ENCODE results near the gene ABCB11. TPM values are rescaled to one million over a fixed set of nuclear protein-coding genes. Genes with fewer than 3 reads are reported as not detected.

The ABCB11 gene
- total and polyA plus RNA-seq, 4 experiments from 2014 or later: not detected

DNA sequence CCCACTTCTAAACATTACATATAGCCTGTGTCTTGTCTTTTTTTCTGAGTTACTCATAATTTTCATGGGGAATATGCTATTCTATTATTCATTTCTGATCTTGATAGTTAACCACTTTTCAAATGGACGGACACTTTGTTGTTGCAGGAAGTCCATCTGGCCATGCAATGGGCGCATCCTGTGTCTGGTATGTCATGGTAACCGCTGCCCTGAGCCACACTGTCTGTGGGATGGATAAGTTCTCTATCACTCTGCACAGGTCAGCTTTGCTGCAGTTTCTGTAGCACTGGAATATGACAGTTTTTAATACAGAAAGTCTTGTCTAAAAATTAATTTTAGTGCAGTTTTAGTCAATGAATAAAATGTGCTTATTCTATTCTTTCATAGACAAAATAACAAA is 126.8 kb downstream of the ABCB11 start:
- H3K27ac ChIP-seq (ENCODE audit: low read depth, low read length): no peak overlapping the region
- no peaks in the 10 kb centered on the region for H3K9me3 ChIP-seq (ENCODE audit: control insufficient read depth in 1 of 2, low read length in 2 of 2)
- POLR2A ChIA-PET (ENCODE audit: partially characterized antibody): no interaction called here
- H3K4me3 ChIP-seq (ENCODE audit: low read length in 2 of 2): no peak overlapping the region
- CTCF ChIA-PET (ENCODE audit: partially characterized antibody): no interaction called here
- H3K4me1 ChIP-seq (ENCODE audit: insufficient read depth, low read length): no peaks in the 10 kb centered on the region
- no peak overlapping the region for H3K27ac Mint-ChIP-seq
- H3K4me3 Mint-ChIP-seq: no peak overlapping the region
- DNase-seq: no peak
- H3K4me1 Mint-ChIP-seq: no peaks in the 10 kb centered on the region
- H3K27me3 Mint-ChIP-seq: peaks cover 11 to 23% of the 10 kb centered on the region in 2 donors
- intact Hi-C loops (cut with micrococcal nuclease): no loop called here
- no peaks in the 10 kb centered on the region for H3K27me3 ChIP-seq (ENCODE audit: insufficient read depth, low read length)
- no peaks in the 10 kb centered on the region for H3K36me3 Mint-ChIP-seq
- no peaks in the 10 kb centered on the region for H3K36me3 ChIP-seq (ENCODE audit: insufficient read depth, low read length)
- no peaks in the 10 kb centered on the region for H3K9me3 Mint-ChIP-seq

DNA sequence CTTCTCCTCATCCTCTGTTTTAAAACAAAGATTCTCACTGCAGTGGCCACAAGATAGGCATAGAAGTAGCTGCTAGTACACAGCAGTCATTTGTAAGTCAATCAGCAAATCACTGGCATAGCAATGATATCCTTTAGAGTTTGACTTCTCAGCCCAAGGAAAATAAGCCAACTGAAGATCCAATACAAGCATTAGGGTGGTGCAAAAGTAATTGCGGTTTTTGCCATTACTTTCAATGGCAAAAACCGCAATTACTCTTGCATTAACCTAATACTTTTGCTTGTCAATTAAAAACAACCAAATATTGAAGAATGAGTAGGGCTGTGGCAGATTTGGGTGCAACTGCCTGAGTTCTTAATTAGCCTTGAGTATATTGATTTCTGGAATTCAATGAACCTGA is 127.2 kb downstream of the ABCB11 start:
- Mint-ChIP-seq H3K4me3 (no peak overlapping the region), H3K4me1 (no peaks in the 10 kb centered on the region), H3K36me3 (no peaks in the 10 kb centered on the region), H3K27ac (no peak overlapping the region), H3K9me3 (no peaks in the 10 kb centered on the region), H3K27me3 (peaks cover 11 to 23% of the 10 kb centered on the region in 2 donors)
- intact Hi-C loops (cut with micrococcal nuclease): no loop called here
- Histone ChIP-seq H3K27ac (ENCODE audit: low read depth, low read length) (no peak overlapping the region), H3K4me1 (ENCODE audit: insufficient read depth, low read length) (no peaks in the 10 kb centered on the region), H3K27me3 (ENCODE audit: insufficient read depth, low read length) (no peaks in the 10 kb centered on the region), H3K9me3 (ENCODE audit: control insufficient read depth in 1 of 2, low read length in 2 of 2) (no peaks in the 10 kb centered on the region), H3K36me3 (ENCODE audit: insufficient read depth, low read length) (no peaks in the 10 kb centered on the region), H3K4me3 (ENCODE audit: low read length in 2 of 2) (no peak overlapping the region)
- CTCF ChIA-PET (ENCODE audit: partially characterized antibody): no interaction called here
- DNase-seq: no peak
- POLR2A ChIA-PET (ENCODE audit: partially characterized antibody): no interaction called here

DNA sequence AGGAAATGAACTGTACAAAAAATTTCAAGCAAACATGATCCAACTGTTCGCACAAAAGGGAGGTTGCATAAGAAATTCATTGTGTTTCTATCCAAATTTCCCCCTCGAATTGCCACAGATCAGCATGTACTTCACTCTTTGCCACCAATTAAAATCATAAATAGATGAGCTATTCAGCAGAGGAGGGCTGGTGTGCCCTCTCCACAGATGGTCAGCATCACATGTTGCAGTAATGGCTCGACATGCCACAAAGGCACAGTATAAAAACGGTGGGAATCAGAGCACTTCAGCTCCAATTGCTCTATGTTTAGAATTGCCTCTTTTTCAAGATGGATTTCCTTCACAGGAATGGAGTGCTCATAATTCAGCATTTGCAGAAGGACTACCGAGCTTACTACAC is 130.1 kb downstream of the ABCB11 start, which contains the start of gene G6PC2:
Gene G6PC2 (plus strand): TSS at position 289 of the 400 bp plus-strand sequence. CDS start 41 bp downstream, at position 330.
- H3K4me3 Mint-ChIP-seq: no peak within 1 kb of the TSS
- no peaks in the 10 kb centered on the region for H3K36me3 ChIP-seq (ENCODE audit: insufficient read depth, low read length)
- no peaks in the 10 kb centered on the region for H3K9me3 Mint-ChIP-seq
- intact Hi-C loops (cut with micrococcal nuclease): no loop called here
- H3K27ac Mint-ChIP-seq: no peak within 1 kb of the TSS
- H3K4me3 ChIP-seq (ENCODE audit: low read length in 2 of 2): no peak within 1 kb of the TSS
- DNase-seq: no peak
- H3K27me3 Mint-ChIP-seq: peaks cover 8 to 17% of the 10 kb centered on the region in 2 donors
- no peaks in the 10 kb centered on the region for H3K4me1 ChIP-seq (ENCODE audit: insufficient read depth, low read length)
- CTCF ChIA-PET (ENCODE audit: partially characterized antibody): no interaction called here
- H3K36me3 Mint-ChIP-seq: no peaks in the 10 kb centered on the region
- no peaks in the 10 kb centered on the region for H3K9me3 ChIP-seq (ENCODE audit: control insufficient read depth in 1 of 2, low read length in 2 of 2)
- no peak within 1 kb of the TSS for H3K27ac ChIP-seq (ENCODE audit: low read depth, low read length)
- H3K4me1 Mint-ChIP-seq: no peaks in the 10 kb centered on the region
- no peaks in the 10 kb centered on the region for H3K27me3 ChIP-seq (ENCODE audit: insufficient read depth, low read length)
- POLR2A ChIA-PET (ENCODE audit: partially characterized antibody): no interaction called here

DNA sequence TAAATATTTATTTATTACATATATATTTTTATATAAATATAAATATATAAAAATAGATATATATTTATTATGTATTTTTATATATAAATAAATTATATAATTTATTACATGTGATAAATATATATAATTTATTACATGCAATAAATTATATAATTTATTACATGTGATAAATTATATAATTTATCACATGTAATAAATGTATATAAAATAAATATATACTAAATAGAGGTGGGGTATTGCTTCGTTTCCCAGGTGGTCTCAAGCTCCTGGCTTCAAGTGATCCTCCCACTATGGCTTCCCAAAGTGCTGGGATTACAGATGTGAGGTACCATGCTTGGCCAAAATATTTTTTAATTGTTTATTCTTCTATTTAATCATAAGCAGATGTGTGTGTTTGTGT is 133.7 kb downstream of the ABCB11 start:
- Mint-ChIP-seq H3K27me3 (peaks cover 3 to 5% of the 10 kb centered on the region in 2 donors), H3K4me1 (no peaks in the 10 kb centered on the region), H3K27ac (no peak overlapping the region), H3K36me3 (no peaks in the 10 kb centered on the region), H3K4me3 (no peak overlapping the region), H3K9me3 (no peaks in the 10 kb centered on the region)
- Histone ChIP-seq H3K27me3 (ENCODE audit: insufficient read depth, low read length) (no peaks in the 10 kb centered on the region), H3K4me3 (ENCODE audit: low read length in 2 of 2) (no peak overlapping the region), H3K9me3 (ENCODE audit: control insufficient read depth in 1 of 2, low read length in 2 of 2) (no peaks in the 10 kb centered on the region), H3K36me3 (ENCODE audit: insufficient read depth, low read length) (no peaks in the 10 kb centered on the region), H3K4me1 (ENCODE audit: insufficient read depth, low read length) (no peaks in the 10 kb centered on the region), H3K27ac (ENCODE audit: low read depth, low read length) (no peak overlapping the region)
- ChIA-PET POLR2A (ENCODE audit: partially characterized antibody) (no interaction called here), CTCF (ENCODE audit: partially characterized antibody) (no interaction called here)
- intact Hi-C loops (cut with micrococcal nuclease): loop anchor here (10.0 kb wide), 1 partner anchor 653 kb away; the partner anchor contains the start of gene STK39
- no peak for DNase-seq

DNA sequence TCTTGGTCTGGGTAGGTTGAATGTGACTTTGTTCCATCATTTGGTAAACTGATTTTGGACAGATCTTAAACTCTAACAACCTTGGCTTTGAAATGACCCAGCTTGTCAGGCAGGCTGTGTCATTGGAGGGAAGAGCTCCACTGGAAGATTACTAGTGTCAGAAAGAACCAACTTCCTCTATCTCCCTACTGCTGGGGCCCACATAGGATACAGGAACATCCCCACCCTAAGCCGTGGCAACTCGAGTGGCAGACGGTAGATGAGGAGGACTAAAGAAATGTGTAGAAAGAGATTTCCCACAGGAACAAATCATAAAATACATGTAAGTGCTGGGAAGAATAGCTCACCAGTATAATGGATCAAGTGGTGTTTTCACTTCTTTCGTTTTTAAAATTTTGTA is 134.3 kb downstream of the ABCB11 start:
- no peak for DNase-seq

DNA sequence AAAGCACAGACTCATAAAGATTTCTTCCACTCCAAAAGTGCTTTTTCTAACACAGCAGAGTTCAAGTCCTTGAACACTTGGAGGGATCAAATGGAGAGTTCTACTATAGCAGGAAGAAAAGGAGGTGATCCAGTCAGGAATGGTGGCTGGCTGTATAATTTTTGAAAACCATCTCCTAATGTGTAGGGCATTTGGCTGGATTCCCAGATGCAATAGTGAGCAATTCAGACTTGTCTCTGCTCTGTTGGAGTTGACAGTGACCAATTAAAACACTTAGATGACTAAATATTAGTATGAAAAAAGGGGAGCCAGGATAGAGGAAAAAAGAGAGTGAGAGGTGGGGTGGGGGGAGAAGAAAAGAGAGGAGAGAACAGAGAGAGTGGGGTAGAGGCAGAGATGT is 135.4 kb downstream of the ABCB11 start:
- Mint-ChIP-seq H3K27ac (no peak overlapping the region), H3K4me1 (peaks cover 0 to 1% (median under 1%) of the 10 kb centered on the region in 4 donors), H3K27me3 (peaks cover 2 to 5% of the 10 kb centered on the region in 2 donors), H3K36me3 (no peaks in the 10 kb centered on the region), H3K4me3 (no peak overlapping the region), H3K9me3 (no peaks in the 10 kb centered on the region)
- H3K27ac ChIP-seq (ENCODE audit: low read depth, low read length): no peak overlapping the region
- POLR2A ChIA-PET (ENCODE audit: partially characterized antibody): no interaction called here
- CTCF ChIA-PET (ENCODE audit: partially characterized antibody): interaction anchor here (1.2 kb wide), 1 partner anchor 549 kb away, joined by 3 read pairs; no protein-coding TSS in a partner anchor
- no peaks in the 10 kb centered on the region for H3K27me3 ChIP-seq (ENCODE audit: insufficient read depth, low read length)
- intact Hi-C loops (cut with micrococcal nuclease): loop anchor here (10.0 kb wide), 1 partner anchor 651 kb away; the partner anchor contains the start of gene STK39
- no peak overlapping the region for H3K4me3 ChIP-seq (ENCODE audit: low read length in 2 of 2)
- peaks cover 2% of the 10 kb centered on the region for H3K4me1 ChIP-seq (ENCODE audit: insufficient read depth, low read length)
- no peak for DNase-seq
- H3K36me3 ChIP-seq (ENCODE audit: insufficient read depth, low read length): no peaks in the 10 kb centered on the region
- no peaks in the 10 kb centered on the region for H3K9me3 ChIP-seq (ENCODE audit: control insufficient read depth in 1 of 2, low read length in 2 of 2)

More for the DNA sequence above, 134.3 kb downstream of the ABCB11 start:
- Histone ChIP-seq H3K36me3 (ENCODE audit: insufficient read depth, low read length) (no peaks in the 10 kb centered on the region), H3K27ac (ENCODE audit: low read depth, low read length) (no peak overlapping the region), H3K4me1 (ENCODE audit: insufficient read depth, low read length) (no peaks in the 10 kb centered on the region), H3K4me3 (ENCODE audit: low read length in 2 of 2) (no peak overlapping the region), H3K27me3 (ENCODE audit: insufficient read depth, low read length) (no peaks in the 10 kb centered on the region), H3K9me3 (ENCODE audit: control insufficient read depth in 1 of 2, low read length in 2 of 2) (no peaks in the 10 kb centered on the region)
- CTCF ChIA-PET (ENCODE audit: partially characterized antibody): interaction anchor here (1.2 kb wide), 1 partner anchor 550 kb away, joined by 3 read pairs; no protein-coding TSS in a partner anchor
- Mint-ChIP-seq H3K27ac (no peak overlapping the region), H3K4me3 (no peak overlapping the region), H3K4me1 (no peaks in the 10 kb centered on the region), H3K9me3 (no peaks in the 10 kb centered on the region), H3K27me3 (peaks cover 2 to 5% of the 10 kb centered on the region in 2 donors), H3K36me3 (no peaks in the 10 kb centered on the region)
- intact Hi-C loops (cut with micrococcal nuclease): loop anchor here (10.0 kb wide), 1 partner anchor 652 kb away; the partner anchor contains the start of gene STK39
- POLR2A ChIA-PET (ENCODE audit: partially characterized antibody): no interaction called here

DNA sequence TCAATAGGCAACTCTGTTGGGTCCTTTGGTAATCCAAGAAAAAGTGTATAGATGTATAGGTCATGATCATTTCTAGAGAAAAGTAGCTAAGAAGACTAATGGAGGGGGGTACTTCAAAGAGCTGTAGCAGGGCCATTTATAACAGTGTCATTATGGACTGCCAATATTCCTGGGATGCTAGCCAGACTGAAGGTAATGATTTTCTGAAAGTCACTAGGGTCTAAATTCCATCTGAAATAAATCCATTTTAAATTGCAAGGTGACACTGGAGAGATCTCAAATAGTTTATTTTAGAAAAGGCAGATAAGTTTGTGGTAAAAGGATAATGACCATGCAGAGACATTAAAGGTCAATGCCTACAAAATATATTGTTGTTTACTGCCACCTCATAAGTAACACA is 136.4 kb downstream of the ABCB11 start:
- peaks cover 5 to 12% (median 10%) of the 10 kb centered on the region in 4 donors for H3K4me1 Mint-ChIP-seq
- Histone ChIP-seq H3K27me3 (ENCODE audit: insufficient read depth, low read length) (no peaks in the 10 kb centered on the region), H3K36me3 (ENCODE audit: insufficient read depth, low read length) (no peaks in the 10 kb centered on the region), H3K4me3 (ENCODE audit: low read length in 2 of 2) (no peak overlapping the region), H3K9me3 (ENCODE audit: control insufficient read depth in 1 of 2, low read length in 2 of 2) (no peaks in the 10 kb centered on the region), H3K4me1 (ENCODE audit: insufficient read depth, low read length) (peaks cover 6% of the 10 kb centered on the region), H3K27ac (ENCODE audit: low read depth, low read length) (no peak overlapping the region)
- DNase-seq: no peak
- peaks cover 0 to 2% of the 10 kb centered on the region in 2 donors for H3K36me3 Mint-ChIP-seq
- H3K4me3 Mint-ChIP-seq: no peak overlapping the region
- CTCF ChIA-PET (ENCODE audit: partially characterized antibody): interaction anchor here (1.2 kb wide), 1 partner anchor 558 kb away, joined by 3 read pairs; no protein-coding TSS in a partner anchor
- H3K9me3 Mint-ChIP-seq: no peaks in the 10 kb centered on the region
- POLR2A ChIA-PET (ENCODE audit: partially characterized antibody): no interaction called here
- H3K27me3 Mint-ChIP-seq: peaks cover 2 to 4% of the 10 kb centered on the region in 2 donors
- intact Hi-C loops (cut with micrococcal nuclease): loop anchor here (5.0 to 10.0 kb wide), 2 partner anchors 213 to 650 kb away; partner anchors contain the start of gene STK39
- H3K27ac Mint-ChIP-seq: no peak overlapping the region
